ENCODE data around the gene DVL3.

GRCh38 chr3:184142199-184142598 lies 13.0 kb upstream of the DVL3 start:
- TF ChIP-seq EZH2 (IDR thresholded peaks at IDR 0.05; ENCODE audit: borderline replicate concordance, low read length) = no peak
- no peak for TF ChIP-seq CTCF (IDR thresholded peaks at IDR 0.05; ENCODE audit: low read length)

All from OCI-LY1 (cell line).